Psoas muscle (tissue), 8 donors: ENCODE results near the gene CLEC16A. TPM values are rescaled to one million over a fixed set of nuclear protein-coding genes. Genes with fewer than 3 reads are reported as not detected.

Experiments used
- ATAC-seq, 4 donors: fragments of 200-7000 bp; cut with Tn5 transposase; one replicate each; pipeline ENCODE4 v1.9.1; 2020; ENCODE audit warnings: moderate library complexity in 3 of 4, mild to moderate bottlenecking in 2 of 4
- DNase-seq, 2 donors: peaks; one replicate each; pipeline ENCODE4 v3.0.0-alpha.2; 2020
- H3K27ac ChIP-seq: fragments of 200-600 bp; one replicate; pipeline ENCODE4 v1.8.0; 2022
- H3K27me3 ChIP-seq, 3 donors: fragments of 200-600 bp in 1 of 3; one replicate each; pipeline versions ENCODE4 v1.6.1 to v1.8.0; 2013 to 2022; ENCODE audit warnings: low read length in 2 of 3, mild to moderate bottlenecking in 2 of 3, moderate library complexity in 1 of 3; ENCODE audit not compliant: insufficient read depth in 3 of 3
- H3K36me3 ChIP-seq, 2 donors: fragments of 200-600 bp in 1 of 2; one replicate each; pipeline versions ENCODE4 v1.6.1 to v1.8.0; 2013 to 2022; ENCODE audit warnings: low read depth in 1 of 2, mild to moderate bottlenecking in 1 of 2, moderate library complexity in 1 of 2; ENCODE audit not compliant: insufficient read depth in 1 of 2
- H3K4me1 ChIP-seq: fragments of 200-600 bp; one replicate; pipeline ENCODE4 v1.8.0; 2022
- H3K4me3 ChIP-seq: fragments of 200-600 bp; one replicate; pipeline ENCODE4 v1.8.0; 2022; ENCODE audit warnings: mild to moderate bottlenecking
- H3K9me3 ChIP-seq: fragments of 200-600 bp; one replicate; pipeline ENCODE4 v1.8.0; 2022
- whole genome bisulfite sequencing, 3 donors: extraction: QIAGEN DNeasy Blood & Tissue Kit; methylation state at CpG; one replicate each; pipeline versions ENCODE4 v1.1.6 to v1.1.7; 2013; 5-methylcytosine and 5-hydroxymethylcytosine counted together
- intact Hi-C, 2 donors: fragments of 100-400 bp; cut with DNase I; formaldehyde crosslinking; loops; one replicate each; pipeline versions ENCODE4 v1.11.0 to v1.14.2; 2022
- polyA plus RNA-seq, 3 donors: library from polyadenylated mRNA; stranded (reverse); fragments of 200-250 nt; gene quantifications; one replicate each; pipeline ENCODE4 v1.2.3, GENCODE V29; 2013
- total RNA-seq, 4 donors: library from RNA; stranded (reverse); fragmentation: NEBNext Ultra II Directional in 2 of 4; extraction: Animal tissue kit (Norgen Biotek cat#: 25700) in 2 of 4; gene quantifications; one replicate each; pipeline versions ENCODE4 v1.2.1 to v1.2.4, GENCODE V29; 2021 to 2023
- TF ChIP-seq, protein P1 (sequence below): fragments of 200-600 bp; IDR thresholded peaks from one replicate; pipeline ENCODE4 v1.8.0; 2022; ENCODE audit warnings: antibody characterized with exemption
- donor health status: healthy with polysubstance abuse.
- donor health status: DM: no; HTN: no; CAD: no; lungs with moderate emphysema.
- donor health status: Bipolar disorder and iron deficiency.
- donor health status: healthy.
- donor health status: DM: yes; HTN: yes; CAD: no.
- donor health status: DM: no; HTN: no; CAD: no.
- donor health status: DM: no; HTN: no; CAD: no.
- donor health status: DM: yes; HTN: yes; CAD: no.

CLEC16A gene
- total and polyA plus RNA-seq, 7 donors, result 13.1 to 28.1 (median 21.4) TPM

DNA sequence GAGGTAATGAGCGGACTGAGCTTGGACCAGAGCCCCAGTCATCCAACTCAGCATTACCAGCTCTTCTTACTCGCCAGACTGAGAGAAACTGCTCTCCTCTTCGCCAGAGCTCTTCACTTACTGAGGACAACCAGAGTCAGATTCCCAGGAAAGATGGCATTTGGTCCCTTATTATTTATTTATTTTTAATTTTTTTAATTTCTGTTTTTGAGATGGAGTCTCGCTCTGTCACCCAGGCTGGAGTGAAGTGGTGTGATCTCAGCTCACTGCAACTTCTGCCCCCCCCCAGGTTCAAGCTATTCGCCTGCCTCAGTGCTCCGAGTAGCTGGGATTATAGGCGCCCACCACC, 25.4 kb upstream of the CLEC16A start:
- Histone ChIP-seq H3K9me3 (no peaks in the 10 kb centered on the region), H3K4me1 (peaks cover 40% of the 10 kb centered on the region), H3K4me3 (no peak overlapping the region), H3K27ac (peak overlapping the region; percentile 91), H3K36me3 (no peaks in the 10 kb centered on the region), H3K27me3 (no peaks in the 10 kb centered on the region)
- intact Hi-C loops, result loop anchor here (2.0 to 10.0 kb wide), 7 partner anchors 32 to 662 kb away; partner anchors contain the start of gene NUBP1 (in 1 of the 2)
- TF ChIP-seq, protein P1, sequence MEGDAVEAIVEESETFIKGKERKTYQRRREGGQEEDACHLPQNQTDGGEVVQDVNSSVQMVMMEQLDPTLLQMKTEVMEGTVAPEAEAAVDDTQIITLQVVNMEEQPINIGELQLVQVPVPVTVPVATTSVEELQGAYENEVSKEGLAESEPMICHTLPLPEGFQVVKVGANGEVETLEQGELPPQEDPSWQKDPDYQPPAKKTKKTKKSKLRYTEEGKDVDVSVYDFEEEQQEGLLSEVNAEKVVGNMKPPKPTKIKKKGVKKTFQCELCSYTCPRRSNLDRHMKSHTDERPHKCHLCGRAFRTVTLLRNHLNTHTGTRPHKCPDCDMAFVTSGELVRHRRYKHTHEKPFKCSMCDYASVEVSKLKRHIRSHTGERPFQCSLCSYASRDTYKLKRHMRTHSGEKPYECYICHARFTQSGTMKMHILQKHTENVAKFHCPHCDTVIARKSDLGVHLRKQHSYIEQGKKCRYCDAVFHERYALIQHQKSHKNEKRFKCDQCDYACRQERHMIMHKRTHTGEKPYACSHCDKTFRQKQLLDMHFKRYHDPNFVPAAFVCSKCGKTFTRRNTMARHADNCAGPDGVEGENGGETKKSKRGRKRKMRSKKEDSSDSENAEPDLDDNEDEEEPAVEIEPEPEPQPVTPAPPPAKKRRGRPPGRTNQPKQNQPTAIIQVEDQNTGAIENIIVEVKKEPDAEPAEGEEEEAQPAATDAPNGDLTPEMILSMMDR, result no peak
- no peak for ATAC-seq
- DNase-seq, result no peak
- WGBS, 3 donors, result 48 to 53% (median 50%) methylated on average over 7 of the region's 7 CpGs

DNA sequence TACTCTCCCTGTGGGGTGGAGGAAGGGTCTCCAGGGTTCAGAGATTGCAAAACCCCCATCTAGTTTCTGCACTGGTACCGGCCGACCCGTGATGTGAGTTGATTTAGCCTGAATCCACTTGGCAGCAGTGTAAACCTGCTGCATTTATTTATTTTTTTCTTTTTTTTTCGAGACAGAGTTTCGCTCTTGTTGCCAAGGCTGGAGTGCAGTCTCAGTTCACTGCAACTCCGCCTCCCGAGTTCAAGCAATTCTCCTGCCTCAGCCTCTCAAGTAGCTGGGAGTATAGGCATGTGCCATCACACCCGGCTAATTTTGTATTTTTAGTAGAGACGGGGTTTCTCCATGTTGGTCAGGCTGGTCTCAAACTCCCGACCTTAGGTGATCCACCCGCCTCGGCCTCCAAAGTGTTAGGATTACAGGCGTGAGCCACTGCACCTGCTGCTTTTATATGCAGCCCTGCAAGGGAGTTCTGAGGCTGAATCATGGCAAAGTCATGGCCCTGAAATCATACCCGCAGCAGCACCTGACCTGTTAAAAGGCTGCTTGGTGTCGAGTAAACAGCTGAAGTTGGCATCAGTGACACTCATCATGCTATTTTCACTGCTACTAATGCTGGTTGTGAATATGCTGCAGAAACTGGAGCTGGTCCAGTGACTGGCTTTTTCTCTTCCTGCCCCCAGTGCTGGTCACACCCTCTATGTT, 23.5 kb upstream of the CLEC16A start:
- Histone ChIP-seq H3K4me1 (peaks cover 47% of the 10 kb centered on the region), H3K4me3 (no peak overlapping the region), H3K36me3 (peaks cover 0 to 12% of the 10 kb centered on the region in 2 donors), H3K27me3 (no peaks in the 10 kb centered on the region), H3K9me3 (no peaks in the 10 kb centered on the region), H3K27ac (peak overlapping the region; percentile 91)
- ATAC-seq (peak; percentile 72 to 79 (median 74)), DNase-seq (peak; percentile 48 to 83)
- TF ChIP-seq, protein P1, result no peak
- intact Hi-C loops, result loop anchor here in 1 of 2 donors (5.0 kb wide), 2 partner anchors 344 to 389 kb away; no protein-coding TSS in a partner anchor
- 26 to 39% (median 31%) methylated on average over 15 of the region's 15 CpGs for WGBS, 3 donors

DNA sequence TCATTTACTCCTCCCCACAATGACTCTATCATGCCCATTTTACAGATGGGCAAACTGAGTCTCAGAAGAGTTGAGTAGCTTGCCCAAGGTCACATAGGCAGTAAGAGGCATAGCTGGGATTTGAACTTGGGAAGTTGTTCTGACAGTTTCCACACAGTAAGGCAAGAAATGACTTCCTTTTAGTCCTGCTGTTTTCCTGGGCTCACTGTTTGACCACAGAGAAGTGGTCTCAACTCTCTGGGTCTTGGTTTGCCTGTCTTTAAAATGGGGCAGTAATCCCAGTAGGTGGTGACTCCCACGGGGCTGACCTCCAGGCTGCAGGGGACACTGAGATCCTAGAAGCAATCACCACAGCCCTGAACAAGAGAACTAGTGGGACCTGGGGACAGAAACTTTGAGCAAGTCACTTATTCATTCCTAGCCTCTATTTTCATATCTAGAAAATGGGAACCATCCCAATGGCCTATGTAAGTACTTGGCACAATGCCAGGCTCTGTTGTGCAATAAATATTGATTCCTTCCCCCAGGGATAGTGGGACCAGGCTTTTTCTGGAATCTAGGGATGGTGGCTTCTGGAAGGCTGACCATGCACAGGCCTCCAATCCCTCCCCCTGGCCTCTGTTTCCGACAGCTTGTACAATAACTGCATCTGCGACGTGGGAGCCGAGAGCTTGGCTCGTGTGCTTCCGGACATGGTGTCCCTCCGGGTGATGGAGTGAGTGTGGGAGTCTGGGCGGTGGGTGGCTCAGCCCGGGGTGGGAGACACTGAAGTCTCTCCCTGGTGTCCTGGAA, 22.6 kb upstream of the CLEC16A start:
- intact Hi-C loops, result loop anchor here in 1 of 2 donors (2.0 to 5.0 kb wide), 3 partner anchors 181 to 389 kb away; no protein-coding TSS in a partner anchor
- H3K4me3 ChIP-seq, result no peak overlapping the region

DNA sequence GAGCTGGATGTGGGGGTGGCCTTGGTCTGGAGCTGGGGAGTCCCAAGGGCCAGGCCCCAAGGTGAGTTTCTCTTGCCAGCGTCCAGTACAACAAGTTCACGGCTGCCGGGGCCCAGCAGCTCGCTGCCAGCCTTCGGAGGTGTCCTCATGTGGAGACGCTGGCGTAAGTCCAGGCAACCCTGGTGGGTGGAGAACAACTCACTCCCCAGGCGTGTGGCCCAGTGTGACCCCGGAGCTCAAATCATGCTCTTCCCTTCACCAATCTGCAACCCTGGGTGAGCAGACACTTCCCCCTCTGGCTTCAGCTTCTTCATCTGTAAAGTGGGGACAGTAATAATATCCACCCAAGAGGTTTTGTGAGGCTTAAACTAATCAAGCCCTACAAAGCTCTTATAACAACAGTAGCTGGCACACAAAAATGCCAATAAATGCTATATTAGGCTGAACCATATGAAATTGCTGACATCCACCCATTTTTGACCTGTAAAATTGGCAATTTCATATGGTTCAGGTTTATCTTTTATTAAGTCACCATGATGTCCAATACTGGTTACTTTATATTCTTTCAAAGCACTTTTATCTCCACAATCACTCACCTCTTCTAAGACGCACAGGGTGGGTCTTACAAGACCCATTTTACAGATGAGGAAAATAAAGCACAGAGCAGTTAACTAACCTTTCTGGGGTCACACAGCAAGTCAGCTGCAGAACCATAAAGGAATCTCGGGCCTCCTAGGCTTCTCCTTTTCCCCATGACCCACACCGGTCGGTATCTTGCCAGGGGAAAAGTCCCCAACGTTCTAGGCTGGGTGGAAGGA, 21.8 kb upstream of the CLEC16A start:
- 30 to 41% (median 31%) methylated on average over 10 to 14 of the region's 14 CpGs for WGBS, 3 donors
- ATAC-seq (peak; percentile 24 to 64 (median 48)), DNase-seq (peak; percentile 85 to 93)
- intact Hi-C loops, result loop anchor here in 1 of 2 donors (2.0 to 5.0 kb wide), 3 partner anchors 182 to 390 kb away; no protein-coding TSS in a partner anchor
- Histone ChIP-seq H3K36me3 (peaks cover 0 to 29% of the 10 kb centered on the region in 2 donors), H3K4me1 (peaks cover 47% of the 10 kb centered on the region), H3K9me3 (no peaks in the 10 kb centered on the region), H3K27me3 (no peaks in the 10 kb centered on the region), H3K27ac (peak overlapping the region; percentile 91), H3K4me3 (no peak overlapping the region)
- TF ChIP-seq, protein P1, result no peak

More for the DNA sequence above, 22.6 kb upstream of the CLEC16A start:
- TF ChIP-seq, protein P1, result no peak
- WGBS, 3 donors, result 17 to 22% (median 18%) methylated on average over 10 of the region's 10 CpGs
- H3K4me1 ChIP-seq, result peaks cover 47% of the 10 kb centered on the region
- H3K36me3 ChIP-seq, result peaks cover 0 to 21% of the 10 kb centered on the region in 2 donors
- peak; percentile 6 to 36 (median 15) for ATAC-seq
- no peak for DNase-seq
- H3K27ac ChIP-seq, result peak overlapping the region; percentile 91
- H3K9me3 ChIP-seq, result no peaks in the 10 kb centered on the region
- no peaks in the 10 kb centered on the region for H3K27me3 ChIP-seq
